GM18526 (cell line): ENCODE results near the gene ST3GAL2.

ENCODE experiments used
- POLR2A ChIP-seq: IDR thresholded peaks from 3 replicates; pipeline ENCODE4 v1.6.1; 2011; ENCODE audit not compliant: insufficient read length; ENCODE audit errors: extremely low read depth

The ST3GAL2 gene

GRCh38 chr16:70390774-70391173 is 48.1 kb downstream of the ST3GAL2 start:
- no peak for TF ChIP-seq POLR2A

DNA sequence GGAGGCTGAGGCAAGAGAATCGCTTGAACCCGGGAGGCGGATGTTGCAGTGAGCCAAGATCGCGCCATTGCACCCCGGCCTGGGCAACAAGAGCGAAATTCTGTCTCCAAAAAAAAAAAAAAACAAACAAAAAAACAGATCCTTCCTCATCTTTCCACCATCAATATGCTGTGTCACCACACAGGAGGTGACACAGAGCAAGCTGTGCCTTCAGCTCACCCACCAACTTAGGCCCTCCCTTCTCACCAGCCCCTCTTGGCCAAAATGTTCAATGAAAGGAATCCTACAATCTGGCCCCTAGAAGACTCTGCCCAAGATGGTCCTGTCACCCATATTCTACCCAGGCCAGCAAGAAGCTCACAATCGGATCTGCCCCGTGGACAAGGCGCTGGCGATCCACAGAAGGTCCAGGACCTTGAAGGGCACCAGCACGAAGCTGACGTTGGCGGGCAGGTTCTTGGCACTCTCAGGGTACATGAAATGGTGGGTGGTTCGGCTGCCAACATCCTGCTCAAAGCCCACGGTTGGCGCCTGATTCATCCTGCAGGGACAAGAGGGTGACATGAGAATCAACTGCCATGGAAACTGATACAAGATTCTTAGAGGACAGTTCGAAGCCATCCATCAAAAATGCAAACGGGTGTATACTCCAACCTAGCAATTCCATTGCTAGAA is 50.8 kb downstream of the ST3GAL2 start:
- no peak for TF ChIP-seq POLR2A

- TF ChIP-seq POLR2A, result no peak
Measured at GRCh38 chr16:70383421-70383960, 55.4 kb downstream of the ST3GAL2 start.

DNA sequence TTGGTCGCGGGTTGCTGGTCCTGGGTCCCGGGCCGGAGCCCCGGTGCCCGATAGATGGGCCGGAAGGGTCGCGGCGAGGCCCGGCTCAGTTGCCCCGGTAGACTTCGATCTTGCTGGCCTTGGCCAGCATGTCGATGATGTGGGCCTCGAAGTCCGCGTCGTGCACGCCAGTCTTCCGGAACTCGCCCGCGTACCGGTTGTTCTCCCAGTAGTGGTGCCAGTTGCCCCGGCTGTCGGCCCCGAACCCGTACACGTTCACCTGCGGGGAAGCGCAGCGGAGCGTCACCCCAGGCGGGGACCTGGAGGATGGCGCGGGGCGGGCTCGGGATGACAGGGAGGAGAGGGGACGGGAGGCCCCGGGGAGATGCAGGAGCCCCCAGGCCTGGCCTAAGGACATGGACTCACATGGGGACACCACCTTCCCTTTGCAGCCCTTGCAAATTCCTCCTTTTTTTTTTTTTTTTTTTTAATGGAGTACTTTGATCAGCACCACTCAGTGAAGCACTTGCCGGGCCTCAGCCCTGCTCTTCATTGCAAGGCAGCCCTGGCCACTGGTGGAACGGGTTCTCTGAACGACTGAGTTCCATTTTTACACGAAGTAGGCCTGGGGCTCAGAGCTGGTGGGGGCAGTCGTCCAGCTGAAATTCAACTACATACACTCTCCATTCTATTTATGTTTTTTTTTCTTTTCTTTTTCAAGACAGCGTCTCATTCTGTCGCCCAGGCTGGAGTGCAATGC is 57.1 kb downstream of the ST3GAL2 start:
- peak; percentile 38 for TF ChIP-seq POLR2A

- TF ChIP-seq POLR2A, result peak; percentile 91
Measured at GRCh38 chr16:70380919-70381603, 57.8 kb downstream of the ST3GAL2 start.

GRCh38 chr16:70380248-70380918 is 58.5 kb downstream of the ST3GAL2 start:
- TF ChIP-seq POLR2A, result no peak

DNA sequence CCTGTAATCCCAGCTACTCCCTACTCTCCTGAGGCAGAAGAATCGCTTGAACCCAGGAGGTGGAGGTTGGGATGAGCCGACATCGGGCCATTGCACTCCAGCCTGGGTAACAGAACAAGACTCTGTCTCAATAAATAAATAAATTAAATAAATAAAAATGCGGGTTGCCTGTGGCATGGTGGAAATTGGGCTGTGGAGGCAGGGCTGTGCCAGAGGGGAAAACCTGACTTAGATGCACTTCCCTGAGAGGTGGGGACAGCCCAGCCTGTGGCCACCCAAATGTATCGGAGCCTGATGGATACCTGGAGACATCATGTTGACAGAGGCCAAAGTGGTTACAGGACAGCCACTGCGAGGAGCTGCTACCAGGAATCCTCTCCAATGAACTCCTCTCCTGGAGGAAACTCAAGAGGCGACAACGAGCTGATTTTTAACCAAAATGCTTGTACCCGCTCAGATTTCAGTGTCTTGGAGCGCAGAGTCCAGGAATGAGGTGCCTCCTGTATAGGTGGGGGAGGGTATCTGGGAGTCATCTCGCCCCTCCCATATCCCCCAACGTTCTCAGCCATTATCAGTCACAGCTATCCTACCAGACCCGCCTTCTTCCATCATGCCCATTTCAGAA is 59.9 kb downstream of the ST3GAL2 start:
- no peak for TF ChIP-seq POLR2A

DNA sequence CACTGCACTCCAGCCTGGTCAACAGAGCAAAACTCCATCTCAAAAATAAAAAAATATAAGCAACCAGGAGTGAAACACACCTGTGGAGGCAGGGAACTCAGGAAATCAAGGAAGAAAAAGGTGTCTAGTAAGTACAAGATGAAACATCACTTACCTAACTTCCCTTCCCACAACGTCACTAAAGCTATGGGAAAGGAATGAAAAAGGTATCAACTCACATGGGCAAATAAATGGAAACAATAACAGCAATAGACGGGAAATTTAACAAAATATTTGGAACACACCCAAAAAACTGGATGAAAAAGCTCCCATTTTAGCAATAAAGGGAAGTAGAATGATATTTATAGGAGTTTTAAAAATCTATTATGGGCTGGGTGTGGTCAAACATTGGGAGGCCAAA is 61.1 kb downstream of the ST3GAL2 start:
- no peak for TF ChIP-seq POLR2A

- TF ChIP-seq POLR2A, result no peak
Measured at GRCh38 chr16:70375636-70376611, 63.0 kb downstream of the ST3GAL2 start.

DNA sequence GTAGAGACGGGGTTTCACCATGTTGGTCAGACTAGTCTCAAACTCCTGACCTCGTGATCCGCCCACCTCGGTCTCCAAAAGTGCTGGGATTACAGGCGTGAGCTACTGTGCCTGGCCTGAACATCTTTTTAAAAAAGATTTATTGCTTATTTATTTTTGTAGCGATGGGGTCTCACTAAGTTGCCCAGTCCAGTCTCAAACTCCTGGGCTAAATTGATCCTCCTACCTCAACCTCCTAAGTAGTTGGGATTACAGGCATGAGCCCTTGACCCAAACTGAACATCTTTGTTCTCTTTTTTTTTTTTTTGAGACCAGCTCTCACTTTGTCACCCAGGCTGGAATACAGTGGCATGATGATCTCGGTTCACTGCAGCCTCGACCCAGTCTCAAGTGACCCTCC is 64.7 kb downstream of the ST3GAL2 start:
- no peak for TF ChIP-seq POLR2A

DNA sequence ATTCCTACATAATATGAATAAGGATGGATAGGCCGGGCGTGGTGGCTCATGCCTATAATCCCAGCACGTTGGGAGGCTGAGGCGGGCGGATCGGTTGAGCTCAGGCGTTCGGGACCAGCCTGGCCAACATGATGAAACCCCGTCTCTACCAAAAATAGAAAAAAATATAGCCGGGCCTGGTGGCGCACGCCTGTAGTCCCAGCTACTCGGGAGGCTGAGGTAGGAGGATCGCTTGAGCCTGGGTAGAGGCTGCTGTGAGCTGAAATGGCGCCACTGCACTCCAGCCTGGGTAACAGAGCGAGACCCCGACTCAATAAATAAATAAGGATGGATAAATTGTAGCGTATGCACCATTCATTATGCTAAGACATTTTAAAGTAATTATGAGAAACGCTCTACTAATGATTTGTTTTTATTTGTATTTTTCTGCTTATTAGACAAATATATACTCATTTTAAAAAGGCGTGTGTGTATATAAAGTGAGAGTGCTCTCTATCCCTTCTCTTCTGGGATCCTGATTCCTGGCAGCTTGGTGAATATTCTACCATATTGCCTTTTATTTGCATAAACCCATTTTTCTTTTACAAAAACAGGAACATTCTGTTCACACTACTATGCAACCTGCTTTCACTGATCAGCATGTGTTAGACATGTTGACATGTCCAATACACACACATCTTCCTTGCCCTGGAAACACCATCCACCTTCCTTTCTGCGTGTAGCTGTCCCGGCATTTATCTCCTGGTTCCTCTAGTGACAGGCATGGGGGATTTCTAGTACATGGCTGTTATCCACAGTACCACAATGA is 65.8 kb downstream of the ST3GAL2 start:
- no peak for TF ChIP-seq POLR2A

GRCh38 chr16:70370924-70371323 is 68.0 kb downstream of the ST3GAL2 start:
- TF ChIP-seq POLR2A, result no peak

- no peak for TF ChIP-seq POLR2A
Measured at GRCh38 chr16:70364399-70364798, 74.5 kb downstream of the ST3GAL2 start.
